CD14-positive monocyte (primary cell): ENCODE results near the gene BTAF1. TPM values are rescaled to one million over a fixed set of nuclear protein-coding genes. Genes with fewer than 3 reads are reported as not detected.

Source experiments
- DNase-seq, 3 donors: peaks; one replicate each; pipeline ENCODE4 v3.0.0-alpha.2; 2011 to 2022
- H2AFZ ChIP-seq: 2 replicates; pipeline ENCODE4 v1.6.0; 2012; ENCODE audit warnings: mild to moderate bottlenecking, low read depth, low read length, inconsistent platforms; ENCODE audit not compliant: insufficient read depth, poor library complexity, severe bottlenecking
- H3K27ac ChIP-seq, 2 donors: 1 replicate in 1 of 2; 2 replicates in 1 of 2; pipeline ENCODE4 v1.5.1; 2012 to 2013; ENCODE audit warnings: low read length in 2 of 2, control low read depth in 1 of 2, inconsistent platforms in 1 of 2, low read depth in 1 of 2, mild to moderate bottlenecking in 1 of 2
- H3K27me3 ChIP-seq, 2 donors: one replicate each; pipeline versions ENCODE4 v1.6.0 to v1.6.1; 2011 to 2013; ENCODE audit warnings: low read length in 2 of 2; ENCODE audit not compliant: control insufficient read depth in 2 of 2, insufficient read depth in 2 of 2
- H3K36me3 ChIP-seq, 2 donors: replicated peaks in 1 of 2; 1 replicate in 1 of 2; 2 replicates in 1 of 2; pipeline versions ENCODE4 v1.5.1 to v1.6.1; 2012 to 2013; ENCODE audit warnings: low read length in 2 of 2, control low read depth in 1 of 2, inconsistent platforms in 1 of 2, mild to moderate bottlenecking in 1 of 2; ENCODE audit not compliant: insufficient read depth in 2 of 2, control insufficient read depth in 1 of 2
- H3K4me1 ChIP-seq, 2 donors: 1 replicate in 1 of 2; 2 replicates in 1 of 2; pipeline versions ENCODE4 v1.5.1 to v1.6.1; 2012 to 2013; ENCODE audit warnings: low read length in 2 of 2, control low read depth in 1 of 2, inconsistent platforms in 1 of 2, mild to moderate bottlenecking in 1 of 2, moderate library complexity in 1 of 2; ENCODE audit not compliant: insufficient read depth in 2 of 2, control insufficient read depth in 1 of 2
- H3K4me2 ChIP-seq: replicated peaks from 2 replicates; pipeline ENCODE3; 2012; ENCODE audit warnings: low read length, moderate library complexity, mild to moderate bottlenecking; ENCODE audit not compliant: poor library complexity, severe bottlenecking; ENCODE audit errors: extremely low read depth
- H3K4me3 ChIP-seq, 3 experiments: fragments of 200-600 bp in 1 of 3; sonication (generic) in 1 of 3; replicated peaks in 1 of 3; 1 replicate in 2 of 3; 2 replicates in 1 of 3; pipeline ENCODE4 v1.5.1; 2011 to 2013; ENCODE audit warnings: low read length in 3 of 3, mild to moderate bottlenecking in 3 of 3, control low read depth in 2 of 3, low read depth in 2 of 3, inconsistent platforms in 1 of 3, moderate library complexity in 1 of 3
- H3K79me2 ChIP-seq: 2 replicates; pipeline ENCODE4 v1.6.0; 2012; ENCODE audit warnings: mild to moderate bottlenecking, control low read depth, inconsistent platforms, low read length, moderate library complexity; ENCODE audit not compliant: insufficient read depth
- H3K9ac ChIP-seq: 2 replicates; pipeline ENCODE4 v1.6.0; 2017; ENCODE audit warnings: low read length, mild to moderate bottlenecking; ENCODE audit not compliant: insufficient read depth, poor library complexity, severe bottlenecking
- H3K9me3 ChIP-seq, 2 donors: replicated peaks in 1 of 2; 1 replicate in 1 of 2; 2 replicates in 1 of 2; pipeline versions ENCODE4 v1.5.1 to v1.6.1; 2012 to 2013; ENCODE audit warnings: low read length in 2 of 2, control low read depth in 1 of 2; ENCODE audit not compliant: control insufficient read depth in 1 of 2, insufficient read depth in 1 of 2
- H4K20me1 ChIP-seq: 2 replicates; pipeline ENCODE4 v1.6.0; 2012; ENCODE audit warnings: mild to moderate bottlenecking, low read length, control low read depth, moderate library complexity; ENCODE audit not compliant: insufficient read depth
- H3K27ac Mint-ChIP-seq, 7 donors: one replicate each; pipeline ENCODE4 v1.8.0; 2020; ENCODE audit warnings: mild to moderate bottlenecking in 7 of 7, mixed read lengths in 7 of 7, moderate library complexity in 6 of 7, inconsistent platforms in 2 of 7
- H3K27me3 Mint-ChIP-seq, 3 donors: one replicate each; pipeline ENCODE4 v1.8.0; 2021 to 2022; ENCODE audit warnings: low read depth in 3 of 3, mild to moderate bottlenecking in 3 of 3, mixed read lengths in 3 of 3, moderate library complexity in 3 of 3, inconsistent platforms in 1 of 3
- H3K36me3 Mint-ChIP-seq, 2 donors: one replicate each; pipeline ENCODE4 v1.8.0; 2020; ENCODE audit warnings: mixed read lengths in 2 of 2, inconsistent platforms in 1 of 2, mild to moderate bottlenecking in 1 of 2
- H3K4me1 Mint-ChIP-seq: one replicate; pipeline ENCODE4 v1.8.0; 2020; ENCODE audit warnings: mild to moderate bottlenecking, mixed read lengths
- H3K4me3 Mint-ChIP-seq, 2 donors: one replicate each; pipeline ENCODE4 v1.8.0; 2020; ENCODE audit warnings: mild to moderate bottlenecking in 2 of 2, mixed read lengths in 2 of 2, moderate library complexity in 1 of 2
- H3K9me3 Mint-ChIP-seq, 7 donors: one replicate each; pipeline ENCODE4 v1.8.0; 2020 to 2022; ENCODE audit warnings: mixed read lengths in 7 of 7, mild to moderate bottlenecking in 6 of 7, moderate library complexity in 6 of 7, inconsistent platforms in 2 of 7
- CTCF ChIP-seq: fragments of 200-600 bp; IDR thresholded peaks from one replicate; pipeline ENCODE4 v1.8.0; 2022; ENCODE audit warnings: antibody characterized with exemption, mild to moderate bottlenecking
- WGBS: methylation state at CpG from one replicate; pipeline ENCODE4 v1.1.5; 2013; ENCODE audit warnings: missing lambda C conversion rate; ENCODE audit not compliant: insufficient coverage; 5-methylcytosine and 5-hydroxymethylcytosine counted together
- intact Hi-C, 2 donors: fragments of 100-400 bp; cut with micrococcal nuclease; formaldehyde crosslinking; loops; one replicate each; pipeline versions ENCODE4 v1.15.0 to v1.15.1; 2023
- polyA plus RNA-seq, 3 donors: library from polyadenylated mRNA; depleted of rRNA in 1 of 3; unstranded in 2 of 3; stranded (reverse) in 1 of 3; fragments of 300-500 nt in 2 of 3; fragments of >200 nt in 1 of 3; fragmentation: Illumina TruSeq in 2 of 3; gene quantifications; 1 replicate in 2 of 3; 2 replicates in 1 of 3; pipeline ENCODE4 v1.2.3, GENCODE V29; 2012 to 2021

The BTAF1 gene
- polyA plus RNA-seq, 3 donors = 3.7 to 59.8 (median 5.1) TPM

GRCh38 chr10:92003258-92003657 is 79.7 kb downstream of the BTAF1 start:
- H3K36me3 Mint-ChIP-seq = peaks cover 72 to 85% of the 10 kb centered on the region in 2 donors
- no peak for TF ChIP-seq CTCF
- H3K27me3 ChIP-seq = no peaks in the 10 kb centered on the region
- 100% methylated on average over 1 of the region's 2 CpGs for WGBS
- peaks cover 47 to 90% of the 10 kb centered on the region in 2 donors for H3K36me3 ChIP-seq
- H3K9me3 Mint-ChIP-seq = peaks cover 0 to 5% (median 1%) of the 10 kb centered on the region in 7 donors
- H3K27ac ChIP-seq = no peak overlapping the region
- no peak overlapping the region for H3K4me3 Mint-ChIP-seq
- no peak overlapping the region for H3K4me3 ChIP-seq
- no peak overlapping the region for H3K9ac ChIP-seq
- no peak for DNase-seq
- no peaks in the 10 kb centered on the region for H3K79me2 ChIP-seq
- no peak overlapping the region for H3K4me2 ChIP-seq
- H3K27ac Mint-ChIP-seq = no peak overlapping the region
- no peaks in the 10 kb centered on the region for H3K4me1 ChIP-seq
- intact Hi-C loops = no loop called here
- H3K27me3 Mint-ChIP-seq = peaks cover 0 to 1% (median 0%) of the 10 kb centered on the region in 3 donors
- H3K4me1 Mint-ChIP-seq = no peaks in the 10 kb centered on the region
- H4K20me1 ChIP-seq = no peaks in the 10 kb centered on the region
- H3K9me3 ChIP-seq = peaks cover 0 to 3% of the 10 kb centered on the region in 2 donors
- no peak overlapping the region for H2AFZ ChIP-seq

GRCh38 chr10:92005978-92006377 is 82.4 kb downstream of the BTAF1 start:
- H3K4me3 ChIP-seq = no peak overlapping the region
- no peak overlapping the region for H3K4me2 ChIP-seq
- H3K9me3 ChIP-seq = peaks cover 0 to 2% of the 10 kb centered on the region in 2 donors
- no peaks in the 10 kb centered on the region for H4K20me1 ChIP-seq
- no peaks in the 10 kb centered on the region for H3K4me1 ChIP-seq
- H3K79me2 ChIP-seq = no peaks in the 10 kb centered on the region
- peaks cover 51 to 88% of the 10 kb centered on the region in 2 donors for H3K36me3 ChIP-seq
- Mint-ChIP-seq H3K9me3 (peaks cover 0 to 2% (median 0%) of the 10 kb centered on the region in 7 donors), H3K27ac (peak overlapping the region in 1 of 7 donors; percentile 23), H3K27me3 (peaks cover 0 to 1% (median 0%) of the 10 kb centered on the region in 3 donors), H3K4me1 (no peaks in the 10 kb centered on the region), H3K4me3 (no peak overlapping the region), H3K36me3 (peaks cover 70 to 80% of the 10 kb centered on the region in 2 donors)
- H3K9ac ChIP-seq = no peak overlapping the region
- TF ChIP-seq CTCF = no peak
- no peak overlapping the region for H3K27ac ChIP-seq
- no CpG with 5 or more reads among the region's 1 CpG for WGBS
- intact Hi-C loops = no loop called here
- H2AFZ ChIP-seq = no peak overlapping the region
- no peak for DNase-seq
- H3K27me3 ChIP-seq = no peaks in the 10 kb centered on the region
